ENCODE results near the gene PRDX1.
"Not testable (repeated sequence)": the region's sequence is repeated elsewhere in the genome, so short reads cannot be mapped to it uniquely, and the experiment has no call there.

Gene PRDX1

DNA sequence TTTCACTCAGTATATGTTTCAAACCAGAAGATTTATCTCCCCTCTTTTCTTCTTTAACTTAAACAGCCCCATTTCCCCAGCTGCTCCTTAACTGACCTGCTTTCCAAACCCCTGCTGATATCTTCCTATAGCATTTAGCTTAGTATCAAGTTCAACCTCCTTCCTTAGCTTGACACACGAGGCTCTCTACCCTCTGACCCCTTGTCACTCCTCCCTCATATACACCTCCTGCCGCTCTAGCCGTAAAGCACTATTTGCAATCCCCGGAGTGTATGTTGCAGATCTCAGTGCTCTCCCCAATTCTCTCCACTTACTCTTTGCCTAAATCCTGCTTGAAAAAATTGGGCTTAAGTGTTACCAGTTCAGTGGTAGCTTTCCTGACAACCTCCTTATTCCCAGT is 15.2 kb upstream of the PRDX1 start:
- DNase-seq (ENCODE audit: low read depth in 1 of 2, low spot score in 1 of 2) = no peak

DNA sequence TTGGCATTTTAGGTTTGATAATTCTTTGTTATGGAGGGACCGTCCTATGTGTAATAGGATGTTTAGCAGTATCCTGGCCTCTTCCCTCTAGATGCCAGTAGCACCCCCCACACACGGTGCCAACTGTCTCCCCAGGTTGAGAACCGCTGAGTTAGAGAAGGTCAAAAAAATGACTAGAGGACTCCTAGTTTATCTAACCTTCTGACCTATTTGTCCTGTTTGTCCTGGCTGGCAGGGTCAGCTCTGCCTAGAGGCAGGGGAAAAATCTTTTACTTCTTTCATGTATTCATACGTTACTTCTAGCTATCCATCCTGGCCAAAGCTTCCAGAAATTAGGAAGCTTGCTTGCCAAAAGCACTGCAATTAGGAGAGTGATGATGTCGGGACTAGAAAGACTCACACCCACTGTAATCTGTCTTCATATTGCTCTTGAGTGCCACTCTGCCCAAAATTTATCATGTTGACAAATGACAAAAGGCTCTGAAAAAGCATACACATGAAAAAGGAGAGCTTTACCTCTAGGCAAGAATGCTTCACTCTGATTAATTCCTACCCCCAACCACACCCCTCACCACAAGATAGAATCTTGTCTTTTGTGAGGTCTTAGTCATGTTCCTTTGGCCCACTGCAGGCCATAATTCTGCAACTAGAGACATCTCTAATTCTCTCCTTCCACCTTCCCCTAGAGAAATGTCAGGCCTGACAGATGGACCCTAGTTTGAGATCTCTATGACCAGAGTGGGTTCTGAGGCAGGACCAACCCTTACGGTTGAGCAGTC is 14.5 kb upstream of the PRDX1 start:
- no peak for DNase-seq (ENCODE audit: low read depth in 1 of 2, low spot score in 1 of 2)

DNA sequence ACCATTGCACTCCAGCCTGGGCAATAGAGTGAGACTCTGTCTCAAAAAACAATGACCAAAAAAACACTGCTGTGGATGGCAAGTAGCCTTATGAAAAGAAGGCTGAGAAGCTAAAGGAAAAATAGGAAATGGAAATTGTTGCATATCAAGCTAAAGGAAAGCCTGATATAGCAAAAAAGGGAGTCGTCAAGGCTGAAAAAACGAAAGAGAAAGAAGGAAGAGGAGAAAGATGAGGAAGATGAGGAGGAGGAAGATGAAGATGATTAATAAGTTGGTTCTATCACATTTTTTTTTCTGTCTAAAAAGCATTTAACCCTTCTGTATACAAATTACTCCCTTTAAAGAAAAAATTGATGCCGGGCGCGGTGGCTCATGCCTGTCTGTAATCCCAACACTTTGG is 10.2 kb upstream of the PRDX1 start:
- DNase-seq (ENCODE audit: low read depth in 1 of 2, low spot score in 1 of 2) = no peak

GRCh38 chr1:45530632-45531135 is 9.0 kb upstream of the PRDX1 start:
- no peak for DNase-seq (ENCODE audit: low read depth in 1 of 2, low spot score in 1 of 2)

DNA sequence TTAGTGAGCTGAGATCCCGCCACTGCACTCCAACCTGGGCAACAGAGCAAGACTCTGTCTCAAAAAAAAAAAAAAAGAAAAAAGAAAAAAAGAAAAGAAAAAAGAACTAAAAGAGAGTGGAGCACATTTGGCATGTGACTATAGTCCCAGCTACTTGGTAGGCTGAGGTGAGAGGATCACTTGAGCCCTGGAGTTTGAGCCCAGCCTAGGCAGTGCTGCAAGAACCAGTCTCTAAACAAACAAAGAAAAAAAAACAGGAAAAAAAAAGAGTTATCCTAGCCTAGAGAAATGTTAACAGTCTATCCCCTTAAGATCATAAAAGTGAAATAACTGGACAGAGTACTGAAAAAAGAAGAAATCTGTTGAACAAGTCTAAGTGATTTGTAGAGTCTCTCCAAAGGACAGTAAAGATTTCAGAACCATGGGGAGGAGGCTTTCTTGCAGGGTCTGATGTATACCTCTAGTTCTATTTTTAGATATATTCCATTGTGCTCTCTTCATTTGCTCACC is 4.5 kb upstream of the PRDX1 start:
- DNase-seq (ENCODE audit: low read depth in 1 of 2, low spot score in 1 of 2) = no peak

- DNase-seq (ENCODE audit: low read depth in 1 of 2, low spot score in 1 of 2) = not testable (repeated sequence)
These were observed 2.3 kb upstream of the PRDX1 start for GRCh38 chr1:45523975-45524374.

DNA sequence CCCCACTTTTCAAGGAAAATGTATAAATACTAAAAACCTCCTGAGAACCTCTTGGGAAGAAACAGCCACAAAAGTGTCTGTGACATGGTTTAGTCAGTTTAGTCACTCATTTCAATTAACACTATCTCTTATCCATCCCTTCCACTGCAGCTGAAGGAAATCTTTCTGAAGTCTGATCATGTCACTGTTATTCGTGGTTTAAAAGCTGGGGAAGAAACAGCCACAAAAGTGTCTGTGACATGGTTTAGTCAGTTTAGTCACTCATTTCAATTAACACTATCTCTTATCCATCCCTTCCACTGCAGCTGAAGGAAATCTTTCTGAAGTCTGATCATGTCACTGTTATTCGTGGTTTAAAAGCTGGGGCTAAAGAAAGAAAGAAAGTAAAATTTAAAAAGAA is 1.8 kb upstream of the PRDX1 start:
- not testable (repeated sequence) for DNase-seq (ENCODE audit: low read depth in 1 of 2, low spot score in 1 of 2)

DNA sequence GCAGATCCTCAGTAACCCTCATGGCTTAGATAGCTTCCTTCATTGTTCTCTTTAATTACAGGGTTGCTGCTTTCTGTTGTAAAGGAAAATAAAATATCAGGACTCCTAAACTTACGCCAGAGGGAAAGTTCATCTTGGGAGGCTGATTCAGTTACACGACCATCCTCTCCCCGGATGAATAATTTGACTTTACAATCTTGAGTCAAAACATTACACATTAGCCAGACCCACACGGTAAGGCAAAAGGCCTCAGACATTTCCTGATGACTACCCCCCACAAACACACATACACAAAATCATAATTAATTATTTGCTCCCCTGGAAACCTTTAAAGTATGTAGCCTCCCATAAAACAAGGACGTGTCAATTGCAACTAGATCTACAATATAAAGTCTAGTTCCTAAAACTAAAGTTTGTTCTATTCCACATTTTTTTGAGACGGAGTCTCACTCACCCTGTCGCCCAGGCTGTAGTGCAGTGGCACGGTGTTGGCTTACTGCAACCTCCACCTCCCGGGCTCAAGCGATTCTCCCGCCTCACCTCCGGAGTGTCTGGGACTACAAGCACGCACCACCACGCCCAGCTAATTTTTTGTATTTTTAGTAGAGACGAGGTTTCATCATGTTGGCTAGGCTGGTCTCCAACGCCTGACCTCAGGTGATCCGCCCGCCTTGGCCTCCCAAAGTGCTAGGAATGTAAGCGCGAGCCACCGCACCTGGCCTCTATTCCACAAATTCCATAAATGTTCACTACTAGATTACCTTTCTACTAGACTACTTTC is 830 bp upstream of the PRDX1 start:
- no peak for DNase-seq (ENCODE audit: low read depth in 1 of 2, low spot score in 1 of 2)

- not testable (repeated sequence) for DNase-seq (ENCODE audit: low read depth in 1 of 2, low spot score in 1 of 2)
These were observed 1.9 kb downstream of the PRDX1 start for GRCh38 chr1:45519774-45520173.

DNA sequence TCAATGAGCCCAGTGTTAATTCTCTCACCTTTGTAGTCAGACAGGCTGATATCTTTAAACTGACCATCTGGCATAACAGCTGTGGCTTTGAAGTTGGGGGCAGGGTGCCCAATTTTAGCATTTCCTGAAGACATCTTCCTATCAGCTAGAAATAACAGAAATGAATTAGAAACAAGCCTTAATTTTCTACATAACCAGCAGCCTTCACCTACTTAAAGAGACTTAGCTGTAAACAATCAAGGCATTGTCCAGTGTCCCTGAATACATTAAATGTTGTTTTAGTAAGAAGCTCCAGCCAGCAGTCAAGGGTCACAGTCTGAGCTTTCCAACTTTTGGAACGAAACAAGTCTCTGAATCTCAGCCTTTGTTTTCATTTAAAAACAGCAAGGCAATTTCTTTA is 2.8 kb downstream of the PRDX1 start:
- DNase-seq (ENCODE audit: low read depth in 1 of 2, low spot score in 1 of 2) = no peak

- not testable (repeated sequence) for DNase-seq (ENCODE audit: low read depth in 1 of 2, low spot score in 1 of 2)
These were observed 3.3 kb downstream of the PRDX1 start for GRCh38 chr1:45518366-45518765.

DNA sequence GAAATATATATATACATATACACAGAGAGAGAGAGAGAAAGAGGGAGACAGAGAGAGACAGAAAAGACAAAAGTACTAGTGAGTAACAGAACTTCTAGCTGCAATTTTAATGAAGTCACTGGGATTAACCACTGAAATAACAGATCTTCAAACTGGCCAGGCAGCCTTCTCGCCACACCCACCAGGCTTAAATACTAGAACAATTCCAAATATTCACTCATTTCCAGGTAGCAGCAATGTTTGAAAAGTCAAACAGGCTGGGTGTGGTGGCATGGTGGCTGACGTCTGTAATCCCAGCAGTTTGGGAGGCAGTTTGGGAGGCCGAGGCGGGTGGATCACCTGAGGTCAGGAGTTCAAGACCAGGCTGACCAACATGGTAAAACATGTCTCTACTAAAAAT is 5.2 kb downstream of the PRDX1 start:
- no peak for DNase-seq (ENCODE audit: low read depth in 1 of 2, low spot score in 1 of 2)

DNA sequence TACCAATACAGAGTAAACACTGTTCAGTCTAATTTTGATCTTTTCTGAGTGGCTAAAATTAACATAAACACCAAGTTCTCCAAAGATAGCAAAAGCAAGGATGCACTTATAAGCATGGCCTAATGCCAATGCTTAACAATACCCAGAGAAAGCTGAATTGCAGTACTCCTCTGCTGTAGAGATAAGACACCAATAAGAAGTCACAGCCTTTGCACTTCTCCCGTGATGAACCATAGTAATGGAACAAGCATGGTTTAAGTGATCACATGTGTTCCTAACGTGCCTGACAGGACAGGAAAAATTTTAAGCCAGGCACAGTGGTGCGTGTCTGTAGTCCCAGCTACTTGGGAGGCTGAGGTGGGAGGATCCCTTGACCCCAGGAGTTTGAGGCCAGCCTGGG is 5.6 kb downstream of the PRDX1 start:
- no peak for DNase-seq (ENCODE audit: low read depth in 1 of 2, low spot score in 1 of 2)

DNA sequence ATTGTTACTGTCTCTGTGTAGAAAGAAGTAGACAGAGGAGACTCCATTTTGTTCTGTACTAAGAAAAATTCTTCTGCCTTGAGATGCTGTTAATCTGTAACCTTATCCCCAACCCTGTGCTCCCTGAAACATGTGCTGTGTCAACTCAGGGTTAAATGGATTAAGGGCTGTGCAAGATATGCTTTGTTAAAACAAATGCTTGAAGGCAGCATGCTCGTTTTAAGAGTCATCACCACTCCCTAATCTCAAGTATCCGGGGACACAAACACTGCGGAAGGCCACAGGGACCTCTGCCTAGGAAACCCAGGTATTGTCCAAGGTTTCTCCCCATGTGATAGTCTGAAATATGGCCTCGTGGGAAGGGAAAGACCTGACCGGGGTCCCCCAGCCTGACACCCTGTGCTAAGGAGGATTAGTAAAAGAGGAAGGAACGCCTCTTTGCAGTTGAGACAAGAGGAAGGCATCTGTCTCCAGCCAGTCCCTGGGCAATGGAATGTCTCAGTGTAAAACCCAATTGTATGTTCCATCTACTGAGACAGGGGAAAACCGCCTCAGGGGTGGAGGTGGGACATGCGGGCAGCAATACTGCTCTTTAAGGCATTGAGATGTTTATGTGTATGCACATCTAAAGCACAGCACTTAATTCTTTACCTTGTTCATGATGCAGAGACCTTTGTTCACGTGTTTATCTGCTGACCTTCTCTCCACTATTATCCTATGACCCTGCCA is 8.0 kb downstream of the PRDX1 start:
- DNase-seq (ENCODE audit: low read depth in 1 of 2, low spot score in 1 of 2) = not testable (repeated sequence)

- peak in 1 of 2 donors; percentile 16 for DNase-seq (ENCODE audit: low read depth in 1 of 2, low spot score in 1 of 2)
These were observed 9.0 kb downstream of the PRDX1 start for GRCh38 chr1:45512641-45513054.

DNA sequence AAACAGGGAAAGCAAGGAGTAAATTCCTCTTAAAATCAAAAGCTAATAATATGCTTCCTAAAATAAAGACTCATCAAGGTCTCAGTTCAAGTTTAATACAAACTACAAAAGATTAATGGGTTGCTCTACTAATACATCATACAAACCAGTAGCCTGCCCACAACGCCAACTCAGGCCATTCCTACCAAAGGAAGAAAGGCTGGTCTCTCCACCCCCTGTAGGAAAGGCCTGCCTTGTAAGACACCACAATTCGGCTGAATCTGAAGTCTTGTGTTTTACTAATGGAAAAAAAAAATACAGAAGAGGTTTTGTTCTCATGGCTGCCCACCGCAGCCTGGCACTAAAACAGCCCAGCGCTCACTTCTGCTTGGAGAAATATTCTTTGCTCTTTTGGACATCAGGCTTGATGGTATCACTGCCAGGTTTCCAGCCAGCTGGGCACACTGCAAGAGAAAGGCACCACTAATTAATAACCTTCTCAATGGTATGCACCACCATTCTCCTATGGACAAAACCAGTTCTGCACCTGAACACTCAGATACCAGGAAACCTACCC is 10.6 kb downstream of the PRDX1 start:
- DNase-seq (ENCODE audit: low read depth in 1 of 2, low spot score in 1 of 2) = no peak

- no peak for DNase-seq (ENCODE audit: low read depth in 1 of 2, low spot score in 1 of 2)
These were observed 11.4 kb downstream of the PRDX1 start for GRCh38 chr1:45510036-45510971.

DNA sequence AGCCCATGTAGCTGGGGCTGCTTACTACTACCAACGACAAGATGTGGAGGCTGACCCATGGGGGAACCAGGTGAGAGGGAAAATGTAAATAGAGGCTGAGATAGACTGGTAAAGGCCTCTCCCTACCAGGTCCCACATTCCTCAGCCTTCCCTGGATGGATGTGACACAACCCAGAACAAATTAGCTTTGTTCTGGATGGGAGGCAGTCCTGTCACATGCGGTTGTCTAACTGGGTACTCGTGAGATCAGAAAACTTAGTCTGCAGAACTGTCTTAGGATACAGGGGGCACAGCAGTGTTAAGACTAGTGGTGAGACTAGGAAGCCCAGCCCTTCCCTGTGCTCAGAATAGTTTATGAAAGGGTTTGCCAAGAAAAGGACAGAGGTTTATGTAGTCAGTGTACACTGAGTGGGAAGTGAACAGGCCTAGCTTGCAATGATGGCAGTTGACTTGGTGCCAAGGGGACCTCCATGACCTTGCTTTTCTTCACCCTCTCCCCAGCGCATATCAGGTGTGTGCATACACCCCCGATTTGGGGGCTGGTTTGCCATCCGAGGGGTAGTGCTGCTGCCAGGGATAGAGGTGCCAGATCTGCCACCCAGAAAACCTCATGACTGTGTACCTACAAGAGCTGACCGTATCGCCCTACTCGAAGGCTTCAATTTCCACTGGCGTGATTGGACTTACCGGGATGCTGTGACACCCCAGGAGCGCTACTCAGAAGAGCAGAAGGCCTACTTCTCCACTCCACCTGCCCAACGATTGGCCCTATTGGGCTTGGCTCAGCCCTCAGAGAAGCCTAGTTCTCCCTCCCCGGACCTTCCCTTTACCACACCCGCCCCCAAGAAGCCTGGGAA is 13.2 kb downstream of the PRDX1 start:
- DNase-seq (ENCODE audit: low read depth in 1 of 2, low spot score in 1 of 2) = no peak

DNA sequence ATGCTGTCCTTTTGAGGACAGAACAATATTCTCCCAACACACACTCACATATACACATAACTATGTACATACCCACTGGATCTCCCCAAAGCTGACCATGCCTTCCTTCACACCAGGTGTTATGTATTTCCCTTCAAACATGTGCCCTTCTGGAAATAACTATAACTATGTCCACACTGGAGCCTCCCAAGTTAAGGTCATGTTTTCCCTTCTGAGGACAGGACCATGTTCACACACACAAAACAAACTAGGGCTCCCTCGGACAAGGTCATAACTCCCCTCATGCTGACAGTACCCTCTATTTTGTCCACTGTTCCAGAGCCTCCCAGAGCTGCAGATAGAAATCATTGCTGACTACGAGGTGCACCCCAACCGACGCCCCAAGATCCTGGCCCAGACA is 13.8 kb downstream of the PRDX1 start:
- DNase-seq (ENCODE audit: low read depth in 1 of 2, low spot score in 1 of 2) = no peak

Data from stimulated activated CD4-positive, alpha-beta T cell treated with anti-CD3 and anti-CD28 coated beads, Interleukin-15, amount 100 ng/mL, for 1 hour (primary cell).